PFSK-1 (cell line): ENCODE measurements around the gene NHSL2.

Source experiments
- FOXP2 ChIP-seq: optimal IDR thresholded peaks from 2 replicates; pipeline ENCODE3; 2011; ENCODE audit warnings: borderline replicate concordance, control low read depth, inconsistent platforms; ENCODE audit not compliant: insufficient read depth; ENCODE audit errors: extremely low read length, extremely low read depth
- POLR2AphosphoS5 ChIP-seq: IDR thresholded peaks from 2 replicates; pipeline ENCODE4 v1.6.1; 2012; ENCODE audit warnings: low read depth, mild to moderate bottlenecking, control low read depth, low read length, moderate library complexity
- SIN3A ChIP-seq: IDR thresholded peaks from 2 replicates; pipeline ENCODE4 v1.6.1; 2012; ENCODE audit warnings: mild to moderate bottlenecking, low read length, moderate library complexity, borderline replicate concordance; ENCODE audit not compliant: insufficient read depth
- TAF1 ChIP-seq: IDR thresholded peaks from 2 replicates; pipeline ENCODE4 v1.6.1; 2012; ENCODE audit warnings: low read length, control low read depth, borderline replicate concordance; ENCODE audit not compliant: insufficient read depth
- TF ChIP-seq, protein P1 (sequence below), 2 experiments: IDR thresholded peaks; 2 replicates each; pipeline versions ENCODE4 v1.6.1 to v1.8.0; 2011 to 2012; ENCODE audit warnings: low read depth in 2 of 2, low read length in 2 of 2, control low read depth in 1 of 2, inconsistent platforms in 1 of 2, mild to moderate bottlenecking in 1 of 2, moderate library complexity in 1 of 2; ENCODE audit not compliant: insufficient read depth in 1 of 2

The NHSL2 gene

GRCh38 chrX:71913156-71913950 lies 2.7 kb downstream of the NHSL2 start:
- no peak for TF ChIP-seq FOXP2
- TF ChIP-seq, protein P1, sequence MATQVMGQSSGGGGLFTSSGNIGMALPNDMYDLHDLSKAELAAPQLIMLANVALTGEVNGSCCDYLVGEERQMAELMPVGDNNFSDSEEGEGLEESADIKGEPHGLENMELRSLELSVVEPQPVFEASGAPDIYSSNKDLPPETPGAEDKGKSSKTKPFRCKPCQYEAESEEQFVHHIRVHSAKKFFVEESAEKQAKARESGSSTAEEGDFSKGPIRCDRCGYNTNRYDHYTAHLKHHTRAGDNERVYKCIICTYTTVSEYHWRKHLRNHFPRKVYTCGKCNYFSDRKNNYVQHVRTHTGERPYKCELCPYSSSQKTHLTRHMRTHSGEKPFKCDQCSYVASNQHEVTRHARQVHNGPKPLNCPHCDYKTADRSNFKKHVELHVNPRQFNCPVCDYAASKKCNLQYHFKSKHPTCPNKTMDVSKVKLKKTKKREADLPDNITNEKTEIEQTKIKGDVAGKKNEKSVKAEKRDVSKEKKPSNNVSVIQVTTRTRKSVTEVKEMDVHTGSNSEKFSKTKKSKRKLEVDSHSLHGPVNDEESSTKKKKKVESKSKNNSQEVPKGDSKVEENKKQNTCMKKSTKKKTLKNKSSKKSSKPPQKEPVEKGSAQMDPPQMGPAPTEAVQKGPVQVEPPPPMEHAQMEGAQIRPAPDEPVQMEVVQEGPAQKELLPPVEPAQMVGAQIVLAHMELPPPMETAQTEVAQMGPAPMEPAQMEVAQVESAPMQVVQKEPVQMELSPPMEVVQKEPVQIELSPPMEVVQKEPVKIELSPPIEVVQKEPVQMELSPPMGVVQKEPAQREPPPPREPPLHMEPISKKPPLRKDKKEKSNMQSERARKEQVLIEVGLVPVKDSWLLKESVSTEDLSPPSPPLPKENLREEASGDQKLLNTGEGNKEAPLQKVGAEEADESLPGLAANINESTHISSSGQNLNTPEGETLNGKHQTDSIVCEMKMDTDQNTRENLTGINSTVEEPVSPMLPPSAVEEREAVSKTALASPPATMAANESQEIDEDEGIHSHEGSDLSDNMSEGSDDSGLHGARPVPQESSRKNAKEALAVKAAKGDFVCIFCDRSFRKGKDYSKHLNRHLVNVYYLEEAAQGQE (IDR thresholded peaks at IDR 0.05; ENCODE audit: insufficient read depth in 1 of 2, low read depth in 2 of 2, low read length in 2 of 2) = no peak
- TF ChIP-seq TAF1 = no peak
- TF ChIP-seq POLR2AphosphoS5 = no peak
- no peak for TF ChIP-seq SIN3A

- TF ChIP-seq POLR2AphosphoS5 (no peak), SIN3A (0 out of 2 replicates have a peak, but pooled peaks have one; percentile 12), TAF1 (no peak)
These were observed 7.1 kb downstream of the NHSL2 start for GRCh38 chrX:71917621-71918343.

DNA sequence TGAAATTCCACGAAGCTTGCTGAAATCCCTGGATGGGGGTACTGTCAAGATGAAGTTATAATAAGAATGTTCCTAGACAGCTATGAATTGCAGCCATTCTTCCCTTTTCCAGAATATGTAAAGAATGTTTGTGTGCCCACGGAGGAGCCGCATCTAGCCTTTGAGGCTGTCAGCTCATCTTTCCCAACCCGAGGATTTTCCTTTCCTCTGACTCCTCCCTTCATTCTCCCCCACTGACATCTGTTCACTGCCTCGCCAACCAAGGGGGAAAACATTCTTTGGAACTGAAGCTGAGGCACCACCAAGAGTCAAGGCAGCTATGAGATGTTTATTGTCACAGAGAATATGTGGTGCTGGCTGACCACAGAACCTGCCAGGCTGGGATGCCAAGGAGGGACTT lies 8.8 kb downstream of the NHSL2 start:
- TF ChIP-seq SIN3A (no peak), POLR2AphosphoS5 (no peak), FOXP2 (no peak), TAF1 (no peak)
- TF ChIP-seq, protein P1 (IDR thresholded peaks at IDR 0.05; ENCODE audit: insufficient read depth in 1 of 2, low read depth in 2 of 2, low read length in 2 of 2) = no peak

DNA sequence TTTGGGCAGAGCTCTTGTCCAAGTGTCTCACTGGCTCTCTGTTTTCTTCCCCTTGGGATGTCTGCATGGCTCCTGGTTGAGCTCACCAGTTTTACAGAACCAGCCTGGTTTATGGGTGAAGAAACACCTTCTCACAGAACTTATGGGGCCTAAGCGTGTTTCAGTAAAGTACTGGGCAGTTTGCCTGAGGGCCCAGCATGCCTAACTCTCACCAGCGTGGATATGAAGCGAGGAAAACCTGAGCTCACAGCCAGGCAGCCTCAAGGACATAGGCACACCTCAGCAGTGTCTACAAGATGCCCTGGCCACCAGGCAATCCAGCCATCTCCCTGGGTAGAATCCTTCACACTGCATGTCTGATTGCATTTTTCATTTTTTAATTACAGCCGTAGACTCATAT lies 9.2 kb downstream of the NHSL2 start:
- TF ChIP-seq TAF1 (no peak), FOXP2 (no peak)

DNA sequence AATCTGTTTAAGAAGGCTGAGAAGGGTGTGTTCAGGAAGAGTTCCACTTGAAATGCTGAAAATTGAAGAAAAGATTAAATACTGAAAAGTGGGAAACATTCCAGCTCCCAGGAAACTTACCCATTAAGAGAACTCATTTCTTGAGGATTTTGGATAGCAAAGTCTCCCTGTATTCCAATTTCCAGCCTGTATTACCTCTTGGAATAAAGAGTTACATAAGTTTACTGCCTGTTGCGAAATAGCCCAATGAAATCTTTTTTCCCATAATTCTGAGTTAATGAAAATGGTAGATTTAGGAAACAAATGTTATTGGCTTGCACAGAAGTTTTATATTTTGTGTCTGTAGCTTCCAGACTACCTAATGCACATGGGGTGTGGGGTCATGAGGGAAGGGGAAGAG lies 12.0 kb downstream of the NHSL2 start:
- TF ChIP-seq FOXP2 (no peak), TAF1 (no peak), SIN3A (no peak), POLR2AphosphoS5 (no peak)
- TF ChIP-seq, protein P1 (IDR thresholded peaks at IDR 0.05; ENCODE audit: insufficient read depth in 1 of 2, low read depth in 2 of 2, low read length in 2 of 2) = no peak

- TF ChIP-seq, protein P1 (IDR thresholded peaks at IDR 0.05; ENCODE audit: insufficient read depth in 1 of 2, low read depth in 2 of 2, low read length in 2 of 2) = no peak
- TF ChIP-seq SIN3A = no peak
- TF ChIP-seq POLR2AphosphoS5 = no peak
- TF ChIP-seq FOXP2 = no peak
- TF ChIP-seq TAF1 = no peak
These were observed 12.9 kb downstream of the NHSL2 start for GRCh38 chrX:71923516-71923915.
